NCI-H1105 treated with DMSO at 0.1 percent for 48 hours (cell line): ENCODE data around the gene ANKS1A.
A peak's percentile ranks its signal among the peaks of the same experiment; 100 is the strongest.

Experiments
- DNase-seq: peaks from one replicate; lab custom pipeline; 2025; lab: John Stamatoyannopoulos, UW

ANKS1A gene

DNA sequence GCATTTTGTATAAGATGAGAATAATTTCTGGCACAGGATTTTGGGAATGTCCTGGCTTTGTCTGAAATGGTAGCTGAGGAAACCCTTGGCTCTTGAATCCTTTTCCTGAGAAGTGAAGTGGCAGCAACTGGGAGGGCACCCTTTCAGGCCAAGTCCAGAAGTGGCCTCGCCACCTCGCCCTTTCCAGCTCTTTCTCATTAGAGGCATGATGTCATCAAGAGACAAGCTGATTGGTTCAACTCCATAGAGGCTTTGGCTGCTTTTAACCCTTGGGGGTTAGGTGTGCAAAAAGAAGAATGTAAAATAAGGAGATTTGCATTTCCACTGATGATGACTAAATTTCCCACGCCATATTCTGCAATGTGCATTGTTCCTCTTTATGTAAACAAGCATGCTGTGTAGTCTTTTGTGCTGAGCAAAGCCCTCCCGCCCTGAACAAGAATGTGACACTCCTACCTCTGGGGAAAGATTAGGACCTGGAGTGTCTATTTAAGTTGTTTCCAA is 135.5 kb downstream of the ANKS1A start:
- DNase-seq, result peak; percentile 42

DNA sequence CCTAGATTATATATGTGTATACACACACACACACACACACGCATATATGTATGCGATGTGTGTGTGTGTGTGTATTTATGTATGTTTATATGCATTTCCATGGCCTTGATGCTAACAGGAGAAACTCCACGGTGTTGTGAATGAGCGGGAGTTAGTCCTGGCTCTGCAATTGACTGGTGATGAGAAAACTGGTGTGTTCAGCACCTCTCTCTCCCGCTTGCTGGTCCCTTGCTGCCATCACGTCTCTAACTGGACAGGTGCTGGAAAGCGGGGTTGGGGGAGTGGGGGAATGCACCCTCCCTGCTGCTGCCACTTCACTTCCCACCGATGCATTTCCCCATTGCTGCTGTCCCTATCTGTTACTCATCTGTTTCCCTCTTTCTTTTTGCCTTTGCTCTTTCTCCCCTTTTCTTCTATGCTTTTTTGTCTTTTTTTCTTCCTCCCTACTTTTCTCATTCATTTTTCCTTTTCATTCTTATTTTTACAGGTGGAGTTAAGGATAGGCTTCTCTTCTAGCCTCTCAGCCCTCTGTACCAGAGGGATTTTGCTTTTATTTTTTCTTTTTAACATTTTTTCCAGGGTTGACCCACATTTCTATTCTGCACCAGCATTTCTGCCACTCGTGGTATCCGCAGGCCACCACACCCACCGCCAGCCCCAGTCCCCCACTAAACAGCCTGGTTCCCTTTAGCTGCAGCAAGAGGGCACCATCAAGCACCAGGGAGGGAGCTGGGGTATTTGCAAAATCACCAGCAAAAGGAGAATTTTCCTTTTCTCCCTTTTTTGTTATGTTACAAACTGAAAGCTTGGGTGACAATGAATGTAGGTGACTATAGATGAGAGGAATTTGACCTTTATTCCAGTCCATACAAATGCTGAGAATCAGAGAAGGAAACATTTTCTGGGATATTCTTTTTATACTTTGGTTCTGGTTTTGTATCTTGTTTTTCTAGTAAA is 136.5 kb downstream of the ANKS1A start:
- no peak for DNase-seq

DNA sequence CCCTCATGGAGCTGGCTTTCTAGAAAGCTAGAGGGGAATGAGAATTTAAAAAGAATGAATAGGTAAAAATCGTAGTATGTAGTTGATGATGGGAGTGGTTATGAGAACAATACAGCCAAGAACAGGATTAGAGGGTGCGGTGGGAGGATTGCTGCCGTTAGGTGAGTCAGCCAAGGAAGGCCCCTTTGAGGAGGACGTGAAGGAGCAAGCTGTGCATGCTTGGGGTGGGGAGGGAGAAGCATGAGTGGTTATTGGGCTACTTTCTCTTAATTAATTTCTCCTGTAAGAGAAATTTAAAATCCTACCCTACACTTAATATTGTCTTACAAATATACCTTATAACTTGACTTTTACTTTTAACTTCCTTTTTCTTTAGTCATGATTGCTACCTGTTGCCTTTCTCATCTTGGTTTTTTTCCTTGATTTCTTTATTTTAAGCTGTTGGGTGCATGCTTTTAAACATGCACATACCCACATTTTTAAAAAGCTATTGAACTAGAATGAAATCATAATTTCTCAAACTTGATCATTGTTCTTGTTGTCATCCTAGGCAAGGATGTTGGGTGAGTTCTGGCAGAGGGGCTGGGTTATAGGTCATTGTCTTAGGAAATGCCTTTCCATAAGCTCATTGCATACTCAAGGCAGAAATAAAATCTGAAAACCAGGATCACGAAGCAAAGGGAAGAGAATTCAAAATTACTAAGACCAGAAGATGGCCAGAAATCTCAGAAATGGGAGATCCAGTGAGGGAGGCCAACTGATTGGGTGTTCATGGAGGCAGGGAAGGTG is 137.6 kb downstream of the ANKS1A start:
- DNase-seq, result no peak

DNA sequence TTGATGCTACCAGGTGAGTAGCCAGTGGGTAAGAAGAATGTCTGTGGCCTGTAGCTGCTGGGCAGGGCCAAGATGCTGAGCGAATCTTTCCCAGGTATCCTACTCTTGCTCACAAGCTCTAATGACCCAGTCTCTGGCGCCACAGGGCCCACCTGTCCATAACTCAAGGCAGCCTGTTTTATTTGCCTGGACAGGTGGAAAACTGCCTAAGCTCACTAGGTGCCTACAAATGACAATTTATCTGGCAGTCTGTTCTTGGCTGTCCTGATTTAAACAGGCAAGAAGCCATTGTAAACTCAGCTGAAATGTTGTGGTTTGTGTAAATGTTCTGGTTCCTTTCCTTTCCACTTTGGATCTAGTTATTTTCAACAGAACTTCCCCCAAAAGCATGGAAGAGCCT is 138.8 kb downstream of the ANKS1A start:
- DNase-seq, result no peak

DNA sequence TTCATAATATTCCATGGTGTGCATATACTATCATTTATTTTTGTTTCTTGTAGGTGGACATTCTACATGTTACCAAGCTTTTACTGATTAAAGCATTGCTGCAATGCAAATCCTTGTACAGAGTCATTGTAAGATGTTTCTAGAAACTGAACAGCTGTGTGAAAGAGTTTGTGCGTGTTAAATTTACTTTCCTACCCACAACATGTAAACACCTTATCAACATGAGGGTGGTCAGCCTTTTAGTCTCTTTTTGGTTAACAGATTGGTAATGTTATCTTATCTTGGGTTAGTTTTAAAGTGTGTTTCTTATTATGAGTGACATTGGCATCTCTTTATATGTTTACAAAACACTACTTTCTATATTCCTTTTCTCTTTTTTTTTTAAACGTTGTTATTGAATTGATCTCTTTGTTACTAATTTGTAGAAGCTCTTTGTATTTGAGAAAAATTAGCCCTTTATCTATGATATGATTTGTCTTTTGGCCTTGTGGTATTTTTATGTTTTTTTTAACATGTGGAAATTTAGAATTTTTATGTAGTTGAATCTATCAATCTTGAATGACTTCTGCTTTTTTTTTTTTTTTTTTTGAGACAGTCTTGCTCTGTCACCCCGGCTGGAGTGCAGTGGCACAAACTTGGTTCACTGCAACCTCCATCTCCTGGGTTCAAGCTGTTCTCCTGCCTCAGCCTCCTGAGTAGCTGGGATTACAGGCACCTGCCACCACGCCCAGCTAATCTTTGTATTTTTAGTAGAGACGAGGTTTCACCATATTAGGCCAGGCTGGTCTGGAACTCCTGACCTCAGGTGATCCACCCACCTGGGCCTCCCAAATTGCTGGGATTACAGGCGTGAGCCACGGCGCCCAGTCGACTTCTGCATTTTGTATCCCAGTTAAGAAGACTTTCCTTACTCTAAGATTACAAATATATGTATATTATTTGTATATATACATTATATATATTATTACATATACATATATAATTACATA is 140.0 kb downstream of the ANKS1A start:
- DNase-seq, result no peak

DNA sequence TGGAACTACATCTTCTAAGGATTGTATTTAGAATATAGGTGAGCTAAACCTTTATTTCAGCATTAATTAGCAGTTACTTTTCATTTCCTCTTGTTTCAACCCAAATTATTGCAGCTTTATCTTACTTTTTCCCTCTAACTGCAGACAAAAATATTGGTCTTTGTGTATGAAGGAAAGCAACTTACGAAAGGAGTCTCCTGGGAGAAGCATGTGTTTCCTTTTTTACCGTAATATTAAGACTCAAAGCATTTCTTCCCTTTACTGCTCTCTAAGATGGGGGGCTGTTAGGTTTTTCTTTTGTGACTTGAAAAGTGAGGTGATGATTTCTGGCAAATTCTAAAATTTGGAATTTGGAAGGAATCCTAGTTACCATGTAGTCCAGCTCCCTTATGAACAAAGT is 141.0 kb downstream of the ANKS1A start:
- DNase-seq, result no peak

DNA sequence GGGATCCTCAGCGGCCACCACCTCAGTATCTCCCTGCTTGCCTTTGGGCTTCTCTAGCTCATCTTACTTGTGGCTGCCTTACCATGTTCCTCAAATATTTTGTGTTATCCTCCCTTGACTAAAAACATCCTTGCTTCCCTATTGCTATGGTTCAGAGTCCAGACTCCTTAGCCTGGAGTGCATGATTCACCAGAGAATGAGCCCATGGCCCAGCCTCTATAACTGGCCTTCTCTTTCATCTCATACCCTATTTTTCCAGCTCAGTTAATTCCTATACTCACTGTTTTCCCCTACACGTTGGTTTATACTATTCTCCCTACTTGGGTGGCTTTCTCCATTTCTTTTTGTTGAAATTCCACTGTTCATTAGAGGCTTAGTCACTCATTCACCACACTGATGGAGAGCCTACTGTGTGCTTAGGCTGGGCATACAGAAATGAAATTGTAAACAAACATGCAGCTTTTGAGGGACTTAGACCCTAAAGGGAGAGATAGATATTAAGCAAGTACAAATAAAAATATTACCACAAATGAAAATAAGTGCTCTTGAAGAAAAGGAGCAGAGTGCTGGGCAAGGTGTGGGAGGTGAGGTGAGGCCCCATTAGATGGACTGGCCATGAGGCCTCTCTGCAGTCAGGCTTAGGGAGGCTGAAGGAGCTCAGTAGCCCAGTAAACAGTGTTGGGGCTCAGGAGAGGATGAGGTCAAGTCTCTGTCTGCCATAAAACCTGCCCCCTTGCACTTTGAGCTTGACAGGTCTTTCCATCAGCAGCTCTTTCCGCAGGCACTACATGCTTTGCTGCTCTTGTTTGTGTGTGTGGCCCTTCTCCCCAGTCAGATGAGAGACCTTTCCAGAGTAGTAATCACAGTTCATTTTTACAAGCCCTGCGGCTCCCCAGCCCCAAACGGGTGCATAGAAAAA is 142.8 kb downstream of the ANKS1A start:
- no peak for DNase-seq

DNA sequence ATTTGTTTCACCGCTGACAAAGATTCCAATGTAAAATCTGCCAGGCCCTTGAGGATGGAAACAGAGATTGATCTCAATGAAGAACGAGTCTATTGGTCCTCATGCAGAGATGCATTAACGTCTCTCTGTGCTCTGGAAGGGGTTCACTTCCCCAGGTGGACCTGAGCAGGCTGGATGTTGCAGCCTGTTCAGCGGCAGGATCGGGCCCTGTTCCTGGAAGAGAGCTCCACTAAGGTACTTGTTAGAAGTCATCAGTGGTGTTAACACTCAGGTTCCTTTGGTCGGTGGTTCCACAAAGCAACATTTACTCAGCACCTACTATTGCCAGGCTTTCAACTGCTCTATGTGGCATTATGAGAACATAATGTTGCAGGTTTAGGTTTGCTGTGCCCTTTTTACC is 144.6 kb downstream of the ANKS1A start:
- DNase-seq, result no peak

DNA sequence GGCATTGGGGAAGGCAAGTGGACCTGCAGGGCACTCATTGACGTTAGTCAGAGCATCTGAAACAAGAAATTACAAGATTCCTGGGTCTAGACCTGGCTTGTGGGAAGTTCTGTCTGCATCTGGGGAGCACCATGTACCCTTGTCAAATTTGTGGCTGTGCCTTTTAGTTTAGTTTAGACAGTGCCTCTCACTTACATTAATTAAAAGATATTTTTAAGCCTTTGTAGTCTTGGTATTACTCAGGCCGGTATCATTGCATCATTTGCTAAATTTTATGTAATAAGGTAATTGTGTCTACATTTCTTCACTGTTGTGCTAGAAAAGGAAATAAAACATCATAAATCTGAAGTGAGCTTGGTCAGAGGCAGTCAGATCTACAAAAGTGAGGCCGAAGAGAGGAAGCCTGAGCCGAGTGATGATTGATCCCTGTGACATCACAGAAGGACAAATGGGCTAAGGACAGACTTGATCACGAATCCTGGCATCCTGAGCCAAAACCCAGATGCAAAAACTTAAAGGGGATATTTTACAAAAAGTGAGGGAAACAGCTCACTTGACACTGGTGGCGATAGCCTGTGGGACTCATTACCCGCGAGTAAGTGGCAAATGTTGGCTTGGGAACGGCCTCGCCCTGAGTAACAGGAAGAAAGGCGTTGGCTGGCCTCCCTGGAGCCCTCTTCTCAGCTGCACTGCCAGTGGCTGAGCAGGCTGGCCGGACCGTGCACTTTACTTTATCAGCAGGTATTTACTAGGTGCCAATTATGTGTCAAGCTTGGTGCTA is 145.5 kb downstream of the ANKS1A start:
- DNase-seq, result no peak

DNA sequence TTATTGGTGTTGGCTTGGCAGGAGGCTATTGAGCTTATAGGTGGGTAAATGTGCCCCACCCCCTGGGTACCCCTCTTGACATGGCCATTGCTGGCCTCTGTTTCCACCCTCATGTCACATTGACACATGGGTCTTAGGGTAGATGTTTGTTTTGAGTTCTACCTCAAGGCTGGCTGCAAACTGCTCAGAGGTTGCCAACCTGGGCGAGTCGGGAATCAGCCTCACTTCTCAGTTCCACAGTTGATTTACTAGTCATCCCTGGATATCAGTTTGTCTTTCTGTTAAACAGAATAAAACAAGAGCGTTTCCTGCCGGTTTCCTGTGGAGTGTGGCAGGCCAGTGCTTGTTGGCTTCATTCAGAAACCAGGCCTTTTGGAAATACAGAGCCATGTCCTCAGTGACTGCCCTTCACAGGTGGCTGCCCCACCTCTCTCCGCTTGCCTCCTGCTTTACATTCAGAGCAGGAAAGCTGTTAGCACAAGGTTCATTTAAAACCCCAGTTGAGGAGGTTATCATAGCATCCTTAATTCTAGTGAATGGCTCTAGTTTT is 146.5 kb downstream of the ANKS1A start:
- DNase-seq, result no peak

DNA sequence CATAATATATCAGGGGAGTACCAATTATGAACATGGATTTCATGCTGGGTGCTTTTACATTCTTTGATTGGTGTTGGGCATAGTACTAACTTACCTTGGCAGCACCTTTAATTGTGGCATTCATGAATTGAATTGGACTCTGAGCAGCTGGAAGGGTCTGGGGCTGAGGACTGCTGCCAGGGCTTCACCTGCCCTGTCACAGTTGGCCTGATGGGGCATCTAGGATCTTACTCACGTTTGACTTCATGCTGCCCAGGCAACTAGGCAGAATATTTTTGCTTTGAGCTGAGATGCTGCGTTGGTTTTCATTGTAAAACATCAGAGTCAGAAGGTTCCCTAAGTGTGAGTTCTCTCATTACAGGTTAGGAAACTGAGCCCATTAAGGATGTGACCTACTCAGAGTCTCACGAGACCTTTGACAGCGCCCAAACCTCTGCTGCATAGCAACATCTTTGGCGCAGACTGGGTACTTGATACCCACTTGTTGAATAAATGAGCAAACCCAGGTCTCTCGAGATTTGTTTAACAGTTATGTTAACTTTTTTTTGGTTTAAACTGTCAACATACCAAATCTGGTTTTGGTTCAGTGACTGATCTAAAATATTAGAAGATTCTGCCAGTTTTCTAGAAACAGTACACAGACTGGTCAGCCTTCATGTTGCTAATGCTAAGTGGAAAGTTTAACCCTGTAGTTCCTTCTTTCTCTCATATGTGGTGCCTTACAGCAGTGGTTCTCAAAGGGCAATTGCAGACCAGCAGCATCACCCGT is 147.2 kb downstream of the ANKS1A start:
- no peak for DNase-seq

DNA sequence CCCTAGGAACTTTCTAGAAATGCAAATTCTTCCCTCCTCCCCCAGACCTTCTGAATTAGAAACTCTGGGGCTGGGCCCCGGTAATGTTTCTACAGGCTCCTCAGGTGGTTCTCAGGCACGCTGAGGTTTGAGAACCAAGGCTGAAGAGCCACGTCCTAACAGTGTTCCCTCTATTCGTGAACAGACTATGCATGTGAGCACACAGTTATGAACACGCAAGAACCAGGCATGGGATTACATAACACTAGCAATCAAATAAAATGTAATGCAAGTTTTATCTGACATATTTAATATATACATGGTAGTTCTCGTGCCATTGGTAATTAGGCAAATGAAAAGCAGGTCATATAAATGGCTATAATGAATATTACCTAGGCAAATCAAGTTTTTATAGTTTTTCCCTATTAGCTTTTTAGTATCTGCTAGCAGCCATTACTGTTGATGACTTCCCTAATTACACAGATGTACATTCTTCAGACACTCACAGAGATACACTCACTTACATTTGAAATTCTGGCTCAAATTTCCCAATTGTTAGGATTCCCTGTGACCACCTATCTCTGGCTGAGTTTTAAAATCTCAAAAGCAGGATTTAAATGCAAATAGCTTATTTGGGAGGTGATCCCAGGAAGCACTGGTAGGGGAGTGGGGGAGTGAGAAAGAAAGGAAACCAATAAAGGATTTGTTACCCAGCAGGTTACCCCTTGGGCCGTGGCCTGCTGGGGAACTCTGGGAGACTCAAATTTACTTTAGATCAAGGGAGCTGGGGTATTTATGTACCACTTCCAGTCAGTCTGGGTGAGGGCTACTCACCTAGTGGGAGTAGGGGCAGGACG is 148.0 kb downstream of the ANKS1A start:
- no peak for DNase-seq

DNA sequence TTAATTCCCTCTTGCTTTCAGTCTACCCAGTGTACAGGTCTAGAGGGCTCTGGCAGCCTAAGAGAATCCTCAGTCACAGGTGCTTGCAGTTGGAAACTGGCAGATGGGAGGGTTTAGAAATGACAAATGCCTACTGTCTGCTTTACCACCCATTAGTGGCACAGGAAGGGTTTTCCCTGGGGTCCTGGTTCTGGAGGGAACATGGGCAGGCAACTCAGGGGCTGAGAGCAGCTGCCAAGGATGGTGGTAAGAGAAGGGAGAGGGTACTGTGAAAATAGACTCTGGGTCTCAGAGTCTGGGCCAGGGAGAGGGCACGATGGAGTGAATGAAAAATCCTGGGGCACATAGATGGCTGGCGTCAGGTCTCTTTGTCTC is 148.6 kb downstream of the ANKS1A start:
- no peak for DNase-seq

DNA sequence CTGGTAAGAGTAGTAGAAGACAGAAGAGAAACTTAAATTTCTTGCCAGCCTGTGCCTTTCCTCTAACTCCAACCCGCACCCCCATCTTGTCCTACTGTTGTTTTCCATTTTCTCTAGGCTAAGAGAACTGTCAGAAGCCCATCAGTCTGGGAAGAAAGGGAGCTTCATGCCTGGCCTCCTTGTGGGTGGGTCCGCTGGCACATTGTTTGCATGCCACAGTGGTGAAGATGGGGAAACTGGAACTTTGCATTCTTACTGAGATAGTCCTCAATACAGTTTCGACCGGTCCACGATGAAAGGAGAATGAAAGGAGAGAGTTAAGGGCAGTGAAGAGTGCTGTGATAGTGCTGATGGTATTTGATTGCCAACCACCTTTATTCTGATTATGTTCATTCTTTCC is 149.0 kb downstream of the ANKS1A start:
- no peak for DNase-seq

DNA sequence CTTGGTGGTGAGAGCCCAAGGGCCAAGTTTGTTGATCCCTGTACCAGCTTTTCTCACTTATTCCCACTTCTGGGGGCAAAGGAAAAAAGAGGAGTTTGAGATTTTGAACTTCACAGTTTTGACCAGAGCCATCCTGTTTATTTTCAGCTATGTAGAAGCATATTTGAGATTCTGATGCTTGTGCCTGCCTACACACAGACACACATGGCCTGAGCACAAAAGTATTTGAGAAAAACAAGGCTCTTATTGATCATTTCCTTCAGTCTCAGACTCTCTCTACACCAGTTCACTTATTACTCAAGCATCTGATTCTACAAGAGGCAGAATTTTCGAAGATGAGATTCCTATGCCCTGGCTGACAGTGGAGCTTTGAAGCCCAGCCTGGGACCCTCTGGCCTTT is 151.3 kb downstream of the ANKS1A start:
- DNase-seq, result no peak

DNA sequence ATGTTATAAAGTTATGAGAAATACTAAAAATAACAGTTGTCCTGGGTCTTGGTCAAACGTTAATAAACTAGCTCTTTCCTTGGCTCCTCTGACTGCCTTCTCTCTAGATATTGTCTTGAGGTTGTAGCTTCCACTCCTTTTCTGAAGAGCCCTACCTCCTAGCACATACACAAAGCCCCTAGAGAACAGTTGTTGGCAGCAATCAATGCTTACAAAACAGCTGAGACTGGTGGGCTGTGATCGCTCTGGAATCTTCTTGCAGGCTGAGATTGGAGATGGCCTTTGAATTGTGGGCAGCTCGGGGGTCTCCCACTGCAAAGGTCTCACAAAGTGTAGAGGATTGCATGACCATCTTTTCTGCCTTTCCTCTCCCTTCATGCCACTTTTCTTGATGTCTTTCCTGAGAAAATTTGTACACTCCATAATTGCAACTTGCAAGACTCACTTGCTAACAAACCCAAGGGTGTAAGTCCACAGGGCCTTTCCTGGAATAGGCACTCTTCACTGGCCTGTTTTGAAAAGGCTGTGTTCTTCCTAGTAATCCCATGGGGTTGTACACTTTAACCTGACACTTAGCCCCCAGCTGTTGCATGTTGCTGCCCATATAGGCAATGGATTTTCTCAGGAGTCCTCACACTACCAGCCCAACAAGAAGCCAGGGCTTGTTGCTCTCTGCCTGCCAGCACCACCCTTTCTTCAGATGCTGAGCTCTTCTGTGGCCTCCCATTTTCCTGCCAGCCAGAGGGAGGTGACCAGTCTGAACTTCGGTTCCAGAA is 152.2 kb downstream of the ANKS1A start:
- DNase-seq, result no peak
